Testis (tissue), 3 donors: ENCODE measurements around the gene IGSF6. TPM values are rescaled to one million over a fixed set of nuclear protein-coding genes. Genes with fewer than 3 reads are reported as not detected.

Experiments
- DNase-seq: peaks from one replicate; pipeline ENCODE4 v3.0.0-alpha.2; 2019
- H3K27ac ChIP-seq, 2 donors: fragments of 200-600 bp; sonication (generic); one replicate each; pipeline ENCODE4 v1.5.1; 2019
- H3K27me3 ChIP-seq: fragments of 200-600 bp; sonication (generic); one replicate; pipeline ENCODE4 v1.5.1; 2019
- H3K36me3 ChIP-seq: fragments of 200-600 bp; sonication (generic); one replicate; pipeline ENCODE4 v1.5.1; 2017; ENCODE audit warnings: low read depth; ENCODE audit errors: missing control alignments
- H3K4me1 ChIP-seq: fragments of 200-600 bp; sonication (generic); one replicate; pipeline ENCODE4 v1.5.1; 2019
- H3K4me3 ChIP-seq, 2 donors: fragments of 200-600 bp; sonication (generic); one replicate each; pipeline ENCODE4 v1.5.1; 2017 to 2019
- H3K9me3 ChIP-seq: fragments of 200-600 bp; sonication (generic); one replicate; pipeline ENCODE4 v1.5.1; 2017
- POLR2A ChIP-seq: fragments of 450-650 bp; IDR thresholded peaks from one replicate; pipeline ENCODE4 v1.6.1; 2017; ENCODE audit warnings: antibody characterized with exemption, mild to moderate bottlenecking, moderate library complexity
- WGBS, 2 donors: methylation state at CpG; one replicate each; pipeline ENCODE4 v1.1.5; 2018; 5-methylcytosine and 5-hydroxymethylcytosine counted together
- intact Hi-C: fragments of 100-400 bp; cut with DNase I; formaldehyde crosslinking; loops from one replicate; pipeline ENCODE4 v1.15.1; 2023; ENCODE audit warnings: low total_unique reads
- polyA plus RNA-seq: library from polyadenylated mRNA; stranded (reverse); fragments of 350-450 nt; fragmentation: Illumina TruSeq; extraction: RNeasy Lipid Tissue Mini Kit (QIAGEN cat#74804); gene quantifications from one replicate; pipeline ENCODE4 v1.2.3, GENCODE V29; 2014; ENCODE audit warnings: low read depth, low replicate concordance; ENCODE audit not compliant: insufficient read depth
- total RNA-seq, 2 donors: library from RNA; depleted of rRNA; stranded (reverse); fragments of >200 nt; gene quantifications; one replicate each; pipeline ENCODE4 v1.2.3, GENCODE V29; 2016
- TF ChIP-seq, protein P1 (sequence below), 3 experiments: fragments of 450-650 bp in 2 of 3; fragments of 200-600 bp in 1 of 3; sonication (generic) in 1 of 3; IDR thresholded peaks; one replicate each; pipeline ENCODE4 v1.5.1; 2016 to 2019; ENCODE audit warnings: antibody characterized with exemption in 3 of 3, mild to moderate bottlenecking in 2 of 3, moderate library complexity in 1 of 3

IGSF6 gene
- total and polyA plus RNA-seq, 3 donors from 2014 or later: 0.81 to 1.4 TPM; not detected in 1

DNA sequence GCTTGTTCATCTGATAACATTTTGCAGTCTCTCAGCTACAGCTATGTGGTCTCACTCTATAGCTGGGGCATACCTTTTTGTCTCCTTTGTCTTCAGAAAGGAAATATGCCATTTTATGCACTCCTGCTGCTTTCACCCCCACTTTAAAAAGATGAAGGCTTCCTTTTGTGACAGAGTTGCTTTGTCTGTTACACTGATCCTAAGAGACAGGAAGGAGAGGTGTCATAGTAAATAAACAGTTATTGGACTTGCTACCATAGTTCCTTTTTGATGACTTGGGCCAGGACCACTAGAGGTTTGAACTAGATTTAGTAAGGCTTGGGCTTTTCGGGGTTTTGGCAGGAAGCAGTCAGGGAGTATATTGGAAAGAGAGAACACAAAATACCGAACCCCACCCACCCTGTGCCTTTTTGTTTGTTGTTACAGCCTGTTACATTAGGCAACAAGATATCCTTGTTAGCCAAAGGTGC is 54.8 kb downstream of the IGSF6 start:
- Histone ChIP-seq H3K4me3 (no peak overlapping the region), H3K9me3 (no peaks in the 10 kb centered on the region), H3K27me3 (no peaks in the 10 kb centered on the region), H3K36me3 (no peaks in the 10 kb centered on the region), H3K4me1 (peaks cover 13% of the 10 kb centered on the region), H3K27ac (no peak overlapping the region)
- WGBS, 2 donors: 27 to 41% methylated on average over 2 of the region's 2 CpGs
- TF ChIP-seq, protein P1, sequence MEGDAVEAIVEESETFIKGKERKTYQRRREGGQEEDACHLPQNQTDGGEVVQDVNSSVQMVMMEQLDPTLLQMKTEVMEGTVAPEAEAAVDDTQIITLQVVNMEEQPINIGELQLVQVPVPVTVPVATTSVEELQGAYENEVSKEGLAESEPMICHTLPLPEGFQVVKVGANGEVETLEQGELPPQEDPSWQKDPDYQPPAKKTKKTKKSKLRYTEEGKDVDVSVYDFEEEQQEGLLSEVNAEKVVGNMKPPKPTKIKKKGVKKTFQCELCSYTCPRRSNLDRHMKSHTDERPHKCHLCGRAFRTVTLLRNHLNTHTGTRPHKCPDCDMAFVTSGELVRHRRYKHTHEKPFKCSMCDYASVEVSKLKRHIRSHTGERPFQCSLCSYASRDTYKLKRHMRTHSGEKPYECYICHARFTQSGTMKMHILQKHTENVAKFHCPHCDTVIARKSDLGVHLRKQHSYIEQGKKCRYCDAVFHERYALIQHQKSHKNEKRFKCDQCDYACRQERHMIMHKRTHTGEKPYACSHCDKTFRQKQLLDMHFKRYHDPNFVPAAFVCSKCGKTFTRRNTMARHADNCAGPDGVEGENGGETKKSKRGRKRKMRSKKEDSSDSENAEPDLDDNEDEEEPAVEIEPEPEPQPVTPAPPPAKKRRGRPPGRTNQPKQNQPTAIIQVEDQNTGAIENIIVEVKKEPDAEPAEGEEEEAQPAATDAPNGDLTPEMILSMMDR (IDR thresholded peaks at IDR 0.05): no peak
- no peak for TF ChIP-seq POLR2A
- intact Hi-C loops: no loop called here
- DNase-seq: no peak

- Histone ChIP-seq H3K36me3 (no peaks in the 10 kb centered on the region), H3K4me1 (peaks cover 3% of the 10 kb centered on the region), H3K9me3 (no peaks in the 10 kb centered on the region), H3K27ac (no peak overlapping the region), H3K4me3 (no peak overlapping the region), H3K27me3 (no peaks in the 10 kb centered on the region)
- intact Hi-C loops: no loop called here
- 78 to 80% methylated on average over 7 of the region's 7 CpGs for WGBS, 2 donors
- DNase-seq: no peak
- TF ChIP-seq, protein P1 (IDR thresholded peaks at IDR 0.05): no peak
- no peak for TF ChIP-seq POLR2A
These were observed 58.7 kb downstream of the IGSF6 start for GRCh38 chr16:21593530-21594289.

- no peaks in the 10 kb centered on the region for H3K27me3 ChIP-seq
- 92 to 93% methylated on average over 9 of the region's 9 CpGs for WGBS, 2 donors
- no peak overlapping the region for H3K27ac ChIP-seq
- no peak for DNase-seq
- H3K4me1 ChIP-seq: no peaks in the 10 kb centered on the region
- no peak for TF ChIP-seq POLR2A
- TF ChIP-seq, protein P1 (IDR thresholded peaks at IDR 0.05): no peak
- no peaks in the 10 kb centered on the region for H3K9me3 ChIP-seq
- H3K36me3 ChIP-seq: no peaks in the 10 kb centered on the region
- H3K4me3 ChIP-seq: no peak overlapping the region
- intact Hi-C loops: no loop called here
These were observed 60.2 kb downstream of the IGSF6 start for GRCh38 chr16:21592191-21592590.

GRCh38 chr16:21590796-21591195 is 61.6 kb downstream of the IGSF6 start:
- Histone ChIP-seq H3K4me1 (no peaks in the 10 kb centered on the region), H3K27ac (no peak overlapping the region), H3K36me3 (no peaks in the 10 kb centered on the region), H3K9me3 (no peaks in the 10 kb centered on the region), H3K27me3 (no peaks in the 10 kb centered on the region), H3K4me3 (no peak overlapping the region)
- intact Hi-C loops: no loop called here
- WGBS, 2 donors: 51 to 53% methylated on average over 2 of the region's 2 CpGs
- no peak for DNase-seq
- TF ChIP-seq, protein P1 (IDR thresholded peaks at IDR 0.05): no peak
- no peak for TF ChIP-seq POLR2A

GRCh38 chr16:21590287-21590686 is 62.1 kb downstream of the IGSF6 start:
- intact Hi-C loops: no loop called here
- no peaks in the 10 kb centered on the region for H3K27me3 ChIP-seq
- no peaks in the 10 kb centered on the region for H3K36me3 ChIP-seq
- DNase-seq: no peak
- H3K27ac ChIP-seq: no peak overlapping the region
- no peak overlapping the region for H3K4me3 ChIP-seq
- TF ChIP-seq POLR2A: no peak
- TF ChIP-seq, protein P1 (IDR thresholded peaks at IDR 0.05): no peak
- 67 to 70% methylated on average over 2 of the region's 2 CpGs for WGBS, 2 donors
- no peaks in the 10 kb centered on the region for H3K9me3 ChIP-seq
- no peaks in the 10 kb centered on the region for H3K4me1 ChIP-seq
